8988T (cell line): Measurements from ENCODE around the gene CCR7.
"Not testable (repeated sequence)": the region's sequence is repeated elsewhere in the genome, so short reads cannot be mapped to it uniquely, and the experiment has no call there.

Source experiments
- DNase-seq: peaks from one replicate; pipeline ENCODE4 v3.0.0; 2011

CCR7 gene

GRCh38 chr17:40548982-40549685 lies 16.1 kb downstream of the CCR7 start:
- DNase-seq: no peak

GRCh38 chr17:40548491-40548981 lies 16.7 kb downstream of the CCR7 start:
- DNase-seq: no peak

GRCh38 chr17:40547785-40548478 lies 17.3 kb downstream of the CCR7 start:
- DNase-seq: no peak

- DNase-seq: no peak
These were observed 18.0 kb downstream of the CCR7 start for GRCh38 chr17:40547079-40547784.

- DNase-seq: not testable (repeated sequence)
These were observed 18.8 kb downstream of the CCR7 start for GRCh38 chr17:40546497-40546896.

- DNase-seq: no peak
These were observed 19.6 kb downstream of the CCR7 start for GRCh38 chr17:40545660-40546059.

GRCh38 chr17:40542558-40543411 lies 22.5 kb downstream of the CCR7 start:
- DNase-seq: no peak

GRCh38 chr17:40541873-40542557 lies 23.3 kb downstream of the CCR7 start:
- DNase-seq: no peak

GRCh38 chr17:40541060-40541872 lies 24.0 kb downstream of the CCR7 start:
- no peak for DNase-seq

- no peak for DNase-seq
These were observed 24.8 kb downstream of the CCR7 start for GRCh38 chr17:40540448-40540847.

GRCh38 chr17:40539711-40540411 lies 25.4 kb downstream of the CCR7 start:
- no peak for DNase-seq

- no peak for DNase-seq
These were observed 26.2 kb downstream of the CCR7 start for GRCh38 chr17:40538936-40539705.

GRCh38 chr17:40538019-40538935 lies 27.0 kb downstream of the CCR7 start:
- no peak for DNase-seq

GRCh38 chr17:40536295-40537171 lies 28.7 kb downstream of the CCR7 start:
- no peak for DNase-seq

GRCh38 chr17:40535924-40536294 lies 29.4 kb downstream of the CCR7 start:
- DNase-seq: no peak

- no peak for DNase-seq
These were observed 29.8 kb downstream of the CCR7 start for GRCh38 chr17:40535438-40535837.

- no peak for DNase-seq
These were observed 30.7 kb downstream of the CCR7 start for GRCh38 chr17:40534371-40535189.
